Testis (tissue), 2 donors: ENCODE measurements around the gene LANCL2.

Experiments used
- CTCF ChIP-seq, 3 experiments: fragments of 450-650 bp in 2 of 3; fragments of 200-600 bp in 1 of 3; sonication (generic) in 1 of 3; IDR thresholded peaks; one replicate each; pipeline ENCODE4 v1.5.1; 2016 to 2019; ENCODE audit warnings: antibody characterized with exemption in 3 of 3, mild to moderate bottlenecking in 2 of 3, moderate library complexity in 1 of 3
- POLR2A ChIP-seq: fragments of 450-650 bp; IDR thresholded peaks from one replicate; pipeline ENCODE4 v1.6.1; 2017; ENCODE audit warnings: antibody characterized with exemption, mild to moderate bottlenecking, moderate library complexity

- TF ChIP-seq CTCF (IDR thresholded peaks at IDR 0.05): no peak
- no peak for TF ChIP-seq POLR2A
Measured at GRCh38 chr7:55452971-55453370, 87.8 kb downstream of the LANCL2 start.
